ENCODE results near the gene UBE2J1. TPM values are rescaled to one million over a fixed set of nuclear protein-coding genes. Genes with fewer than 3 reads are reported as not detected.

UBE2J1 gene
- total RNA-seq, 6 experiments from 2014 or later = 35.9 to 45.2 (median 41.9) TPM

DNA sequence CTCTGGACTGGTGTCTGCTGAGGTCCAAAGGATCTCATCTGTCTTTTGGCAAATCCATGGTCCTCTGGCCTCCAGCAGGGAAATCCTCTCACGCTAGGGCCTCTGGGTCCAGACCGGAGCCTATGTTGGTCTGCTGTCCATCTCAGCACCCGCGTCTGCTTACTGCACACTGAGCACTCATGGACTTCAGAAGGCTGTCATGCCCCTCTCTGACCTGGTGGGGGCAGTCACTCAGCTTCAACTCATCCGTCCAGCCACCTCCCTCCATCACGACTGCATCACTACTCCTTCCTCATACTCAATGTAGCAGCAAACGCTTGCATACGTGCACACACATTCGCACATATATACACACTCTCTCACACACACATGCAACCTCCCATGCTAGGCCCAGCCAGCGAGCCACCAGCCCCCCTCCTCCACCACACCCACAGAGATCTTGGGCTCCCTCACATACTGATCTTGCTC, 70.7 kb downstream of the UBE2J1 start:
- Mint-ChIP-seq H3K27ac (no peak overlapping the region), H3K4me1 (ENCODE audit: low read depth) (no peaks in the 10 kb centered on the region), H3K36me3 (ENCODE audit: low read depth) (no peaks in the 10 kb centered on the region), H3K27me3 (ENCODE audit: insufficient read depth) (peaks cover 14% of the 10 kb centered on the region), H3K4me3 (no peak overlapping the region), H3K9me3 (no peaks in the 10 kb centered on the region)
- peak; percentile 31 for DNase-seq
- TF ChIP-seq, protein P1, sequence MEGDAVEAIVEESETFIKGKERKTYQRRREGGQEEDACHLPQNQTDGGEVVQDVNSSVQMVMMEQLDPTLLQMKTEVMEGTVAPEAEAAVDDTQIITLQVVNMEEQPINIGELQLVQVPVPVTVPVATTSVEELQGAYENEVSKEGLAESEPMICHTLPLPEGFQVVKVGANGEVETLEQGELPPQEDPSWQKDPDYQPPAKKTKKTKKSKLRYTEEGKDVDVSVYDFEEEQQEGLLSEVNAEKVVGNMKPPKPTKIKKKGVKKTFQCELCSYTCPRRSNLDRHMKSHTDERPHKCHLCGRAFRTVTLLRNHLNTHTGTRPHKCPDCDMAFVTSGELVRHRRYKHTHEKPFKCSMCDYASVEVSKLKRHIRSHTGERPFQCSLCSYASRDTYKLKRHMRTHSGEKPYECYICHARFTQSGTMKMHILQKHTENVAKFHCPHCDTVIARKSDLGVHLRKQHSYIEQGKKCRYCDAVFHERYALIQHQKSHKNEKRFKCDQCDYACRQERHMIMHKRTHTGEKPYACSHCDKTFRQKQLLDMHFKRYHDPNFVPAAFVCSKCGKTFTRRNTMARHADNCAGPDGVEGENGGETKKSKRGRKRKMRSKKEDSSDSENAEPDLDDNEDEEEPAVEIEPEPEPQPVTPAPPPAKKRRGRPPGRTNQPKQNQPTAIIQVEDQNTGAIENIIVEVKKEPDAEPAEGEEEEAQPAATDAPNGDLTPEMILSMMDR (IDR thresholded peaks at IDR 0.05) = peak; percentile 73

DNA sequence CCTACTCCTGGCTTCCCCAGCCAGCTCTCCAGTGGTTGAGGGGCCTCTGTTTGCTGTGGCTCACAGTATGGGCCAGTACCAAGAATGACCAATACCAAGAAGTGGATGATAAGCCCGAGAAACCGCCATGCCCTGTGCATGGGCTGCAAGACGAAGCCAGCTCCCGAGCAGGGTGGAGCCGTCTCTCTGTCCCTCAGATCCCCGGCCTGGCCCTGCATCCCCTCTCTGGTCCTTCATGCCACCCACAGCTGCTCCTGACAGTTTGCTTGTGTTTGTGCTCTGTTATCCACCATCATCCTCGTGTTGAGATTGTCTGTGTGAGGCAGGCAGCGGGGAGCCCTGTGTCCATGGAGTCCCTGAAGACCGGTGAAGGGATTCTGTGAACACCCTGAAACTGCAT, 73.6 kb downstream of the UBE2J1 start:
- Mint-ChIP-seq H3K27me3 (ENCODE audit: insufficient read depth) (peaks cover 9% of the 10 kb centered on the region), H3K9me3 (no peaks in the 10 kb centered on the region), H3K4me3 (no peak overlapping the region), H3K4me1 (ENCODE audit: low read depth) (no peaks in the 10 kb centered on the region), H3K27ac (no peak overlapping the region), H3K36me3 (ENCODE audit: low read depth) (no peaks in the 10 kb centered on the region)
- no peak for DNase-seq
- TF ChIP-seq, protein P1 (IDR thresholded peaks at IDR 0.05) = no peak

Other genes with a start within 250 kb of the UBE2J1 start
- not detected for gene SRSF12, start 234.7 kb downstream of the UBE2J1 start, total RNA-seq (2021; fragmentation: NEBNext Ultra II Directional; extraction: Animal tissue kit (Norgen Biotek cat#: 25700))
- 1 to 10 TPM; 3.0 to 4.9 (median 3.2) TPM for gene PM20D2, start 206.7 kb downstream of the UBE2J1 start, total RNA-seq (2021; fragmentation: NEBNext Ultra II Directional; extraction: Animal tissue kit (Norgen Biotek cat#: 25700))
- not detected for gene GABRR1, start 135.4 kb downstream of the UBE2J1 start, total RNA-seq (2021; fragmentation: NEBNext Ultra II Directional; extraction: Animal tissue kit (Norgen Biotek cat#: 25700))
- under 1 TPM in 4 of 6 experiments, not detected in 2; 0.10 to 0.24 (median 0.12) TPM for gene GABRR2, start 37.4 kb downstream of the UBE2J1 start, total RNA-seq (2021; fragmentation: NEBNext Ultra II Directional; extraction: Animal tissue kit (Norgen Biotek cat#: 25700))
- not detected for gene RRAGD, start 59.6 kb upstream of the UBE2J1 start, total RNA-seq (2021; fragmentation: NEBNext Ultra II Directional; extraction: Animal tissue kit (Norgen Biotek cat#: 25700))
- gene ANKRD6, start 80.4 kb upstream of the UBE2J1 start, total RNA-seq (2021; fragmentation: NEBNext Ultra II Directional; extraction: Animal tissue kit (Norgen Biotek cat#: 25700)) = not detected

Measured in HFFc6 (cell line).